ENCODE data around the gene TMPRSS11D.

TMPRSS11D gene

GRCh38 chr4:67927251-67927650 is 43.4 kb upstream of the TMPRSS11D start:
- TF ChIP-seq POLR2AphosphoS5 (IDR thresholded peaks at IDR 0.05; ENCODE audit: low read depth, low read length) (no peak), REST (IDR thresholded peaks at IDR 0.05; ENCODE audit: insufficient read depth in 1 of 2, low read depth in 2 of 2, low read length in 2 of 2) (no peak), TAF1 (IDR thresholded peaks at IDR 0.05; ENCODE audit: borderline replicate concordance, insufficient read depth, low read length) (no peak), FOXP2 (optimal IDR thresholded peaks at IDR 0.05; ENCODE audit: borderline replicate concordance, extremely low read depth, extremely low read length, insufficient read depth) (no peak), SIN3A (IDR thresholded peaks at IDR 0.05; ENCODE audit: borderline replicate concordance, insufficient read depth, low read length) (no peak)

DNA sequence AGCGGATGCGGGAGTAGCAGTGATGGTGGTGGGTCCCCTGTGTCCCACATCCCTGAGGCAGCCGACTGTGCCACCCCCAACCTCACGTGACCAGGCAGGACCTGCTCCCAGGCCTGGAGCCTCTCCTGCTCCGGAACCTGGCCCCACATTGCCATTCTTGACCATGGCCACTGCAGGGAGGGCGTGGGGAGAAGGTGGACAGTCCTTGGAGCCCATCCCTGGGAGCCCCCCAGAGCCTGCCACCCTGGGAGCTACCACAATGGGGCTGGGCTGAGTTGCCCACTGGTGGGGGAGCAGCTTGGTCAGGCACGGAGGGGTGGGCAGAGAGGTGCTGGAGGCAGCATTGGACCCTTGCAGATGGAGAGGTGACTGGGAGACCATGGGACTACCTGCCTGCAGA is 42.7 kb upstream of the TMPRSS11D start:
- TF ChIP-seq SIN3A (IDR thresholded peaks at IDR 0.05; ENCODE audit: borderline replicate concordance, insufficient read depth, low read length) = no peak

DNA sequence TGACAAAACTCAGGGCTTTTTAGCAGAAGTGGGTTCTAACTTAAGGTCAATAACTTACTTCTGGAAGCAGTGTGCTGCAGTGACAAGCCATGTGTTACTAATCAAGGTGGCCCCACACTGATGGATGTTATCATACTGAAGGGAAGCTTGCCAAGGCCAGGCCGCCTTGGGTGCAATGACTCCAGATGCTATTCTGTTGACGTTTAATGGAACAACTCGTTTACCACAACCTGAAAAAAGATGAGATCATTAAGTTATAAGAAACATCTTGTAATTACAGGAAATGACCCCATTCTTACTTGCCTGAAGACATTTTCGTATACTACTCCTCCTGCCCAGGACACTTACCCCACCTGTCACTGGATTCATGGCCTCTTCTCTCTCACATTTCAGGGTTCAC is 38.9 kb upstream of the TMPRSS11D start:
- TF ChIP-seq FOXP2 (optimal IDR thresholded peaks at IDR 0.05; ENCODE audit: borderline replicate concordance, extremely low read depth, extremely low read length, insufficient read depth) (no peak), POLR2AphosphoS5 (IDR thresholded peaks at IDR 0.05; ENCODE audit: low read depth, low read length) (no peak), SIN3A (IDR thresholded peaks at IDR 0.05; ENCODE audit: borderline replicate concordance, insufficient read depth, low read length) (no peak), TAF1 (IDR thresholded peaks at IDR 0.05; ENCODE audit: borderline replicate concordance, insufficient read depth, low read length) (no peak), REST (IDR thresholded peaks at IDR 0.05; ENCODE audit: insufficient read depth in 1 of 2, low read depth in 2 of 2, low read length in 2 of 2) (no peak)

- no peak for TF ChIP-seq POLR2AphosphoS5 (IDR thresholded peaks at IDR 0.05; ENCODE audit: low read depth, low read length)
- TF ChIP-seq SIN3A (IDR thresholded peaks at IDR 0.05; ENCODE audit: borderline replicate concordance, insufficient read depth, low read length) = no peak
- TF ChIP-seq REST (IDR thresholded peaks at IDR 0.05; ENCODE audit: insufficient read depth in 1 of 2, low read depth in 2 of 2, low read length in 2 of 2) = no peak
- no peak for TF ChIP-seq TAF1 (IDR thresholded peaks at IDR 0.05; ENCODE audit: borderline replicate concordance, insufficient read depth, low read length)
- no peak for TF ChIP-seq FOXP2 (optimal IDR thresholded peaks at IDR 0.05; ENCODE audit: borderline replicate concordance, extremely low read depth, extremely low read length, insufficient read depth)
Observed at GRCh38 chr4:67918428-67918827, 34.6 kb upstream of the TMPRSS11D start.

DNA sequence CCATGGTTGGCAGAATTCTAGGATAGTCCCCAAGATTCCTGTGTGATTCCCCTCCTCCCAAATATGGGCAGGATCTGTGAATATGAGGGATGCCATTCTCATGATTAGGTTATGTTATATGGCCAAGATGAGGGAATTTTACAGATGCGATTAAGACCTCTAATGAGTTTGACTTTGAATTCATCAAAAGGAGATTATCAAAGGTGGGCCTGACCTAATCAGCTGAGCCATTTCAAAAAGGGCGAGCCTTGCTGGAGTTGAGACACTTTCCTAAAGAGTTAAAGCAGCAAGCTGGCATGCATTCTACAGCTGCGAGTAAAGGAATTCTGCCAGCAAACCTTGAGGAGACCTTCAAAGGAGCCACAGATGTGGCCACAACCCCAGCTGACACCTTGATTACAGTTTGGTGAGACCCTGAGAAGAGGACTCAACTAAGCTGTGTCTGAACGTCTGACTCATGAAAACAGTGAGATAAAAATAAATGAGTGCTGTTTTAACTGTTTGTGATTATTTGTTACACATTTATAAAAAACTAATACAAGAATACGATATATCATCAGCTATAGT is 31.7 kb upstream of the TMPRSS11D start:
- TF ChIP-seq REST (IDR thresholded peaks at IDR 0.05; ENCODE audit: insufficient read depth in 1 of 2, low read depth in 2 of 2, low read length in 2 of 2) = no peak
- no peak for TF ChIP-seq TAF1 (IDR thresholded peaks at IDR 0.05; ENCODE audit: borderline replicate concordance, insufficient read depth, low read length)
- TF ChIP-seq SIN3A (IDR thresholded peaks at IDR 0.05; ENCODE audit: borderline replicate concordance, insufficient read depth, low read length) = no peak
- no peak for TF ChIP-seq POLR2AphosphoS5 (IDR thresholded peaks at IDR 0.05; ENCODE audit: low read depth, low read length)
- TF ChIP-seq FOXP2 (optimal IDR thresholded peaks at IDR 0.05; ENCODE audit: borderline replicate concordance, extremely low read depth, extremely low read length, insufficient read depth) = no peak

All from PFSK-1 (cell line).